HG02981 (cell line): ENCODE results near the gene CNNM3.
"Not testable (repeated sequence)": the region's sequence is repeated elsewhere in the genome, so short reads cannot be mapped to it uniquely, and the experiment has no call there.

Experiments used
- ATAC-seq: cut with Tn5 transposase; IDR thresholded peaks from one replicate; pipeline ENCODE4 v1.9.1; 2021; ENCODE audit warnings: mild to moderate bottlenecking, moderate library complexity; ENCODE audit not compliant: unreplicated experiment

The CNNM3 gene

DNA sequence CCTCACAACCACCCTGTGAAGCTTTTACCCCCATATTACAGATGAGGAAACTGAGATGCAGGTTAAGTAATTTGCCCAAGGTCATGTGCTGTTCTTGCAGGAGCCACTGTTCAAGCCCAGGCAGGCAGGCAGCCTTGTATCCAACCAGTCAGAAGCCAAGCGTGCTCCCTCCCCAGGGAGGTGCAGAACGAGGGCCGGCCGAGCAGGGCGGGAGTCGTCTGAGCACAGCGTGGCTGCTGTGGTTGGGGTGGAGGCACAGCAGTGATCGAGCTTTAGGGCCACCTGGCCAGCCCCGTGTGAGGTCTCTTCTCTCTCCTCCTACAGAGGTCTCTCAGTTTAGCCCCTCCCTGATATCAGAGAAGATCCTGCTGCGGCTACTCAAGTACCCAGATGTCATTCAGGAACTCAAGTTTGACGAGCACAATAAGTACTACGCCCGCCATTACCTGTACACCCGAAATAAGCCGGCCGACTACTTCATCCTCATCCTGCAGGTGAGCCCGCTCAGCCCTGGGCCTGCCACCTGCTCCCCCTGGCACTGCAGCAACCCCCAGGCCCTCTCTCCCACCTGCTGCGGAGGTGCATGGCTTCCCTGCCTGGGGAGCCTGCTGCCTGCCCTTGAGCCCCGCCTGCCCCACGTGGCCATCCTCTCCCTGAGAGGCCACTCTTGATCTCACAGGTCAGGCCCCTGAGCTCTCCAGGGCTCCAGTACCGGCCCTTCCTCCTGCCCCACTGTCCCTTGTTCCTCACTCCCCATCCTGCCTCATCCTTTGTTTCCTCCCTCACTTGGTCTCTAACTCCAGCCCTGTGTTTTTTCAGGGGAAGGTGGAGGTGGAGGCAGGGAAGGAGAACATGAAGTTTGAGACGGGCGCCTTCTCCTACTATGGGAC, 17.1 kb upstream of the CNNM3 start:
- ATAC-seq = no peak

GRCh38 chr2:96799623-96799935, 16.5 kb upstream of the CNNM3 start:
- no peak for ATAC-seq

DNA sequence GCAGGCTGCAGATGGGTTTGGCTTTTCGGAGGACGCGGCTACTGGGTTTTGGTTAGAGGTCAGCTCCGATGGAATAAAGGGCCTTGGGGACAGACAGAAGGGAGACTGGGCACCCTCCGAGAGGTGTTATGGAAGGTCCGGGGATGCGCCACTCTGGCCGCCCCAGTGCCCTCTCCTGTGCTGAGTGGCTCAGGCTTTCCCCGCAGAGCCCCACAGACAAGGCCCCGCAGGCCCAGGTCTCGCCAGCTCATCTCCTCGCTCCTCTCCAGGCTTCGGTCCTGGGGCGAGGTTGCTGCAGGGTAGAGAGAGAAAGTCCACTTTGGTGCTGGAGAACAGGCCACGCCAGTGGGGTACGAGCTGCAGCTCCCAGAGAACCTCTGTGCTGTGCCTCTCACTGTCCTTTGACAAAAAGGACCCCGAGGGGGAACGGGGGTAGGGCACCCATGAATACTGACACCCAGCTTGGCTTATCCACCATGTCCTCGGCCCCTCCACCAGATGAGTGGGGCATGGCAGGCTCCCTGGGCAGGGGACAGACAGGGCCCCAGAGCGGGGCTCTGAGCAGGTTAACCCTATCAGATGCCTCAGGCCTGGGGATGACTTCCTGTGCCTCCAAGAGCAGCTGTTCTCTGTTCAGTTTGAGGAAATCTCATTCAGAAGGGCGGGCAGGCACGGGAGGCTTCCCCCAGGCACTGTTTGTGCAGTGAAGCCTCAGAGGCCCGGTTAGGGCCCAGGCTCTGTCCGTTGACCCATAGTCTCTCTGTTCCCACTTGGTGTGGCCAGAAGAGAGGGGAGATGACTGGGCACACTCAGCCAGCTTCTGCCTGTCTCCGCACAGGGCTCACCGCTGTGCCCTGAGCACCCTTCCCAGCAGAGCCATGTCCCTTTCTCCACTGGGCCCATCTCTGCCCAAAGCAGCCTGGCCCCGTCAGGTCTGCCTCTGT, 15.7 kb upstream of the CNNM3 start:
- no peak for ATAC-seq

DNA sequence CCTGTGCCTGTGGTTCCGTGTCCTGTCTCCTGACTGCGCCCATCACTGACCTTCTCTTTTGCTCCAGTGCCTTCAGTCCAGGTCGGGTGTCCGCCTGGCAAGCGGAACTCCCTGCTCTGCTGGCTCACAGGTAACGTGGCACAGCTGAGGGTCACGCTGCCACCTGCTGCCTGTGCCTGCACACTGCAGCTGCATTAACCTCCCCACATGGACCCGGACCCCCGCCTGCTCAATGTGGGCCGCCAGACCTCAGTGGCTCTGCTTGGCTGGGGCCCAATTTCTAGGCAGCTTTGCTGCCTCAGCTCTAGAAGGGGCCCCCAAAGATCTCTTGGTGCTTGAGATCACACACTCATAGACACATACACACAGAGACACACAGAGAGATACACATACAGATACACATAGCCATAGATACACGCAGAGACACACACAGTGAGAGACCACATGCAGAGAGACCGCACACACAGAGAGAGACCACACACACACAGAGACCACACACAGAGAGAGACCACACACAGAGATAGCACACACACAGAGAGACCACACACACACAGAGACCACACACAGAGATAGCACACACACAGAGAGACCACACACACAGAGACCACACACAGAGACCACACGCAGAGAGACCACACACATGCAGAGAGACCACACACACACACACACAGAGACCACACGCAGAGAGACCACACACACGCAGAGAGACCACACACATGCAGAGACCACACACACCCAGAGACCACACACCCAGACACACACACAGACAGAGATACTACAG, 14.9 kb upstream of the CNNM3 start:
- peak; percentile 71 for ATAC-seq

DNA sequence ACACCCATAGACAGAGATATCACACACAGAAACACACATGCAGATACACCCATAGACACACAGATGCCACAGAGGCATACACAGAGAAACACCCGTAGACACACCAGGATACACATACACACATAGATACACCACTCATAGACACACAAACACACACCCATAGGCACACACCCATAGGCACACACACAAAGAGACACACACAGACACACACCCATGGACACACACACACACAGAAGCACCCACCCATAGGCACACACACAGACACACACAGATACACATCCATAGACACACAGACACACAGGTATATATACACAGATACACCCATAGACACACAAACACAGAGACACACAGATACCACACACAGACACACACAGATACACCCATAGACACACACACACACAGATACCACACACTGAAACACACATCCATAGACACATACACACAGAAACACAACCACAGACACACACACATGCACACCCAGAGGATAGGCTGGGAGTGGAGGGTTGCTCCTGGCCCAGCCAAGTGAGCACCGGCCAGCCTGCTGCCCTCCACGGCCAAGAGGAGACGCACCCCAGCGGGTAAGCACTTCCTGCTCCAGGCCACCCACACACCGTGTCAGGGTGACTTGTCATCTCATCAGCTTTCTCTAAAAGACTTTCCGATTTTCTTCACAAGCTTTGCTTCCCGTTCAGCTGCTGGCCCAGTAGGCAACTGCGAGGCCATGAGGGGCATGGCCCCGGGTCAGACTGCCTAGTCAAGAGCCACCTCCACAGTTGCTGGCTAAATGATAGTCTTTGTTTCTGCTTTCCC, 14.1 kb upstream of the CNNM3 start:
- ATAC-seq = no peak

DNA sequence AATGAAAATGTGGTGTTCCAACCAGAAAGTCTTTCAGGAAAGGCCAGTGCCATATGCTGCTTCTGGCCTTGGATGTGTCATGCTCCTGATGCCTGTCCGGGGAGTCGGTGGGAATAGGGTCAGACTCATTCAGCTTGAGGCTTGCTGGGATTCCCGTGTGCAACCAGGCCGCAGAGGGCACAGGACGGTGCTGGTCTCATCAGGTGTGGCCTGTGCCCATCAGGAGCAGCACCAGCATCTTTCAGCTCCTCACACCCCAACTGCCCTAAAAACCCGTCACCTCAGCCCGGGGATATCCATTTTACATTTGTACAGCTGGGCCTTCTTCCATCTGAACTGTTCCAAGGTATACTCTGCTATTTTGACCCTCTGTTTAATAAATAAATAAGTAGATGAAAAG, 13.3 kb upstream of the CNNM3 start:
- ATAC-seq = no peak

DNA sequence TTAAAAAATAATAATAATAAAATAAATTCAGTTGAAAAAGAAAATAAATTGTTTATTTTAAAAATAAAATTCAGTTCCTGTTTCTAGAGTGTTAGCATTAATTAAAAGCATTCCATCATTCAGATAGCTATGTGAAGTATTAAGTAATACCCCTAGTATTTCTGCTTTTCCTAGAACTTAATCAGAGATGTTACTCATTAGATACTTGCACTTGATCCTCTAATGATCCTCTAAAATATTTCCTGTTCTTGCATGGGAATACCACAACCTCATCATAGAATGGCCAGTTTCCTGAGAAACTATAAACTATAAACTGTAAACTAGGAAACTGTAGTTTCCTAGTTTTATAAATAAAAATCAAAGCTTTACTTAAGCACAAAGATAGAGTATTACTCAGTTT, 11.1 kb upstream of the CNNM3 start:
- no peak for ATAC-seq

- not testable (repeated sequence) for ATAC-seq
Measured at GRCh38 chr2:96805946-96806345, 10.1 kb upstream of the CNNM3 start.

DNA sequence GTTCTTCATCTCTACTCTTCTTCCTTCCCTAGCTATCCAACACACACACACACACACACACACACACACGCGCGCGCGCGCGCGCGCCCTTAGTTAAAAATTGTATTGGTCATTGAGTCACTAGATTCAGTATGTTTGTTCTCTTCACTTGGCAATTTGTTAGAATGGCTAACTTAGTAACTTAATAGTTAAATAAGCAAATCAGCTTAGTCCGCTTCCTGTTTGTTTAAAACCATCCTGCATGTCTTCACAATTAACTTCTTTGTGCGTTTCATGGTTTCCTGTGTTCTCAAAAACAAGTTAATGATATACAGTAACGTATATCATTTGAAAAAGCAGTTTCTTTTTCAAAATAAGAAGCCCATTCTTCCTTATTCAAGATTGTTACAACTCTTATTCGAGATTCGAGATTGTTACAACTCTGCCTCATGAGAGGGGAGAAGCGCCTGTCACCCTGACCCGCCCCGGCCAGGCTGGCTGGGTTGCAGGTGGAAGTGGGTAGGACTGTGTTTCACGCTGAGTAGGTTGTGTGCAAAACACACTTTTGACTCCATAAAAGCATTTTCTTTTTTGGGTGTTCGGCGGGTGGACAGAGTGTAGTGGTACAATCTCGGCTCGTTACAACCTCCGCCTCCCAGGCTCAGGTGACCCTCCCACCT, 9.5 kb upstream of the CNNM3 start:
- peak; percentile 64 for ATAC-seq

DNA sequence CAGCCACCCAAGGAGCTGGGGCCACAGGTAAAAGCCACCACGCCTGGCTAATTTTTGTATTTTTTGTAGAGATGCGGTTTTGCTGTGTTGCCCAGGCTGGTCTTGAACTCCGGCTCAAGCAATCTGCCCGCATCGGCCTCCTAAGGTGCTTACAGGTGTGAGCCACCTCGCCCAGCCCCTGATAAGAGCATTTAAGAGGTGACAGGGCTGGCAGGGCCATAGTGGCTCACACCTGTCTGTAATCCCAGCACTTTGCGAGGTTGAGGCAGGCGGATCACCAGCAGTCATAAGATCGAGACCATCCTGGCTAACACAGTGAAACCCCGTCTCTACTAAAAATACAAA, 9.0 kb upstream of the CNNM3 start:
- ATAC-seq = no peak

DNA sequence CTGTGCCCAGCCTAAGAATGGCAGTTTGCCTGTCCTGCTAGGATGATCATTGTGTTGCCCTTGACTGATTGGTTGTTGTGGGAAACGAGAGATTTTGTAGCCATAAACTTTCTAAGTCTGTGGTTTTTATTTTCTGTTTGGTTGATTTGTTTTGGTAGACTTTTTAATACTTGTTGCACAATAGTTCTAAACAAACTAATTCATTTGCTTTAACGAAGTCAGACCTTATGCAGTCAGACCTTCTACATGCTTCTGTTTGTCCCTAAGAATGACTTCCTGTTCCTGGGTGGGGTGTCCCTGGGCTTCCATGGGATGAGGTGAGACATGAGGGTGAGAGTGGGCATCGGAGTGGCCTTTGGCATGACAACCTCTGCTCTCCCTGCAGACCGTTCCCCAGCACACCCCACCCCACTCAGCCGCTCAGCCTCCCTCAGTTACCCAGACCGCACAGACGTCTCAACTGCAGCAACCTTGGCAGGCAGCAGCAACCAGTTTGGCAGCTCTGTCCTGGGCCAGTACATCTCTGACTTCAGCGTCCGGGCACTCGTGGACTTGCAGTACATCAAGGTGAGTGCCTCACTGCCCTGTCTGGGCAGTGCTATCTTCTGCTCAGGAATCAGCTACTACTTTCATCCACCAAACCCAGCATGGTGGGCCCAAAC, 7.8 kb upstream of the CNNM3 start:
- ATAC-seq = no peak

DNA sequence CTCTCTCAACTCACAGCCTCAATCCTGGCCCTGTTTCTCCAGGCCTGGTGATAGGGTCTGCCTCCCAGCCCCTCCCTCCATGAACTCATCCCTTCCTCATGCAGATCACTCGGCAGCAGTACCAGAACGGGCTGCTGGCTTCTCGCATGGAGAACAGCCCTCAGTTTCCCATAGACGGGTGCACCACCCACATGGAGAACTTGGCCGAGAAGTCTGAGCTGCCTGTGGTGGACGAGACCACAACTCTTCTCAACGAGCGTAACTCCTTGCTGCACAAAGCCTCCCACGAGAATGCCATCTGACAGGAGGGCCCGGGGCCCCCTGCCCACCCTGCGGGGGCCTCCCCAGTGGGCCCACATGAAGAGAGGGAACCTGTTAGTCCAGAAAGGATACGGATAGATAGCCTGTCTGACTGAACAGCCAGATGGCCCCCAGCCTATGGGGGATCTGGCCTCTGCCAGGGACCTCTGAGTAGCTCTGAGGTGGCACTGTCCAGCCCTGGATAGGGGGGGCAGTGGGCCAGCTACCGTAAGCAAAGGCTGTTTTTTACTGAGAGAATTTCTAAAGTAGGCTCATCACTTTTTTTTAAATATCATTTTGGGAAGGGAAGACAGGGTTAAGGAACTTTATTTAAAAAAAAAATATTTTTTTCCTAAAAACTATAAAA, 6.7 kb upstream of the CNNM3 start:
- ATAC-seq = no peak

DNA sequence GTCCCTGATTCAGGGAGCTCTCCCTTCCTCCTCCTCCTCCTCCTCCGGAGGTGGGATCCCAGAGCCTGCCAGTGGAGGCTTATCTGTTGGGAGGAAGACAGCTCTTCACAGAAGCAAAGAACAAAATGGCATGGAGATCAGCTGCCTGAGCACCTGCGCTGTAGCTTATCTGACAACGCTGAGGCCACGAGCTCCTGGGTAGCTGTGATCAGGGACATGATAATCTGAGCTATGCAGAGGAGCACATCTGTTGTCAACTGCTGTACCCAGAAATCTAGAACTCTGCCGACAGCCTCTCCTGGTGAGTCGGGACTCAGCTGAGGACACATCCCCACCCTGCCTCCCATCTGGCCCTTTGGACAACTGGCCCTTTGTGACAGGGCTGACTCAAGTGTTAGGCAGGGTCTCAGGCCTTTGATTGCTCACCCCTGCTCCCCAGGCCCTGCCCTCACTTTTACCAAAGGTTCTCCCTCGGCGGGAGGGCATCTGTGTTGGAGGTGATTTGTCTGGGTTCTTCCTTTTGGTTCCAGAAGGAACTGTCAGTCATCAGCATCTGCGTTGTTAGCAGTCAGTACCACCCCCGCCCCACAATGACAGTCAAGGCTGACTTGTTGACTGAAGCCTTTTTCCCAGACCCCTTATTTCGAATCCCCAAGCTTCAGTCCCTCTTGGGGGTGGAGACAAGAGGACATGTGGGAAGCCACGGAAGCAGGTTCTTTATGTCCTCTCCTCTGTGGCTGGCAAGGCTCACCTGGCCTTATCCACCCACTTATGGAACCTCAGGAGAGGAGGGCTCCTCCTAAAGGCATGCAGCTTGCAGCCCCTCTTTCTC, 5.9 kb upstream of the CNNM3 start:
- ATAC-seq = no peak

DNA sequence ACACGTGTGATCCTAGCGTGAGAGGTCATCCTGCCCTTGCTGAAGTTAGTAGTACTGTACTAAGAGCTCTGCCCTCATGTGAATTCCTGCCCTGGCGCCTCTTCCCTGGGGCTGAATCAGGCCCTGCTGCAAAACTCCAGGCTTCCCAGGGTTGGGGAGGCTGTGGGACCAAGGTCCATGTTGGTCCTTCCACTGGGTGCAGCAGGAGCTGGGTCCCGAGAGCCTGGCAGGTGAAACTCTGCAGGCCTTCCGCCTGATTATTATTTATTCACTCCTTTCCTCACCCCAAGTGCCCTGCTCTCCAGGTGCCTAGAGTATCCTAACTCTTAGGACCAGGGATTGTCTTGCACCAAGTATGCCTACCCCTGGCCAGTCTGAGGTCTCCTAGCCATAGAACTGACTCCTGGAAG, 5.3 kb upstream of the CNNM3 start:
- no peak for ATAC-seq

- ATAC-seq = no peak
Measured at GRCh38 chr2:96811917-96812316, 4.2 kb upstream of the CNNM3 start.

DNA sequence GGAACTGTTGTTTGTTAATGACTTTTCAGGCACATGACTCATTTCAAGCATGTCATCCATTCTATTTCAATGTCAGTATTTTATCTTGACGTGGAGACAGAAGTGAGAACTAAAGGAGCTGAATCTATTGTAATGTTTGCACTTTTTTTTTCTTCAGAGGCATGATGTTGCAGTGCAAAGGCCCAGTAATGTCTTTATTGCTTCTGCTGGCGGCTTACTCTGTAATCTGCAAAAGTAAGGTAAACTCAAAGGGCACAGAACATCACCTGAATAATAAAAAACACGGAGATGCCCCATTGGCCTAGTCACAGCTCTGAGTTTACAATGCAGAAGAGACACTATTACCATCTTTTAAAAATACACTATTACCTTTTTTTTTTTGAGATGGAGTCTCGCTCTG, 2.4 kb upstream of the CNNM3 start:
- no peak for ATAC-seq

DNA sequence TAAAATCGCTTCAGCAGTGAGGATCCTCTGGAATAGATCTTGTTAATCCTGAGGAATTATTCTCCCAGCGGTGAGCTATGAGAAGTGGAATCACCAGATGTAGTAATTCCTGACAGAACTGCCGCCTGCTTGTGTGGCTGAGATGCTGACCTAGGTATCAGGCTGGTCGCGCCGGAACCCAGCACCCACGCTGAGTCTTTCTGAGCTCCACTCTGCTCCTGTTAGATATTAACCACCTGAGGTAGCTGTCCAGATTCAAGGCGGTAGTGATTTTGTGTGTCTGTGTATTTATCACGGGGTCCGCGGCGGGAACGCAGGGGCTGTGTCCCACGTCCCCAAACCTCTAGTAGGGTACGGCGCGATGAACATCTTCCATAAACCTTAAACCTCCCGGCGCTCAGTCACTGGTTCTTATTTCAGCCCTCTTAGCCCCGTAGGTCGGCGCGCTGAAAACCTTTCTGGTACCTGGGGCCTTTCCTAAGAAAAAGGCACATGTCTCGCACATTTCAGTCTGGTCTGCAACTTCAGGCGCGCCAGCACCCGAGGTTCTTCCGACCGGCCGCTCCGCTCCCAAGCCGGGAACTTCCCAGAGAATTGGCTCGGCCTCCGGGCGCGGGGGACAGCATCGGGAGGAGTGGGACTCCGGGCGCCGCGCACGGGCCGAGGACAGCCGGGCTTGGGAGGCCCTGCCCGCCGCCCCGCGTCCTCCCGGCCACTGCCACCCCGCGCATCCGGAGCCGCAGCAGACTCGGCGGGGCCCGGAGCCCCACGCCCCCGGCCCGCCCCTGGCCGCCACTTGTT, 542 bp upstream of the CNNM3 start:
- no peak for ATAC-seq
